Upper lobe of left lung (tissue), 4 donors: ENCODE measurements around the gene MBNL2.

ENCODE experiments used
- POLR2A ChIP-seq, 4 donors: fragments of 450-650 bp; IDR thresholded peaks; one replicate each; pipeline ENCODE4 v1.5.1; 2016 to 2017; ENCODE audit warnings: antibody characterized with exemption in 4 of 4, mild to moderate bottlenecking in 2 of 4
- TF ChIP-seq, protein P1 (sequence below), 6 experiments: fragments of 450-650 bp in 4 of 6; fragments of 200-600 bp in 2 of 6; sonication (generic) in 2 of 6; IDR thresholded peaks; one replicate each; pipeline ENCODE4 v1.5.1; 2016 to 2019; ENCODE audit warnings: antibody characterized with exemption in 6 of 6

DNA sequence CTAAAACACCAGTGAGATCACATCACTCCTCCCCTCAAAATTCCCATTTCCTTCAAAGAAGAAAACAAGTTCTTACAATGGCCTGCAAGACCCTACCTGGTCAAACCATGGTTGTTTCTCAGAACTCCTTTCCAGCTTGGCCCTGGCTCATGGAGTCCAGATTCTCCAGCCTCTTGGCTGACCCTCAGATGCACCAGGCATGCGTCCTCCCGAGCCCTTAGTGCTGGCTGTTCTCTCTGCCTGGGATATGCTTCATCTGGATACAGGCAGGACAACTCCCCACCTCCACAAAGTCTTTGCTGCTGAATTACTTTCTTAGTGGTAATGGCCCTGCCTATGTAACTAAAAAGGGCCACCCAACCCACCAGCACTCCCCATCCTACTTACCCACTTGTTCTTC lies 94.3 kb downstream of the MBNL2 start:
- TF ChIP-seq, protein P1, sequence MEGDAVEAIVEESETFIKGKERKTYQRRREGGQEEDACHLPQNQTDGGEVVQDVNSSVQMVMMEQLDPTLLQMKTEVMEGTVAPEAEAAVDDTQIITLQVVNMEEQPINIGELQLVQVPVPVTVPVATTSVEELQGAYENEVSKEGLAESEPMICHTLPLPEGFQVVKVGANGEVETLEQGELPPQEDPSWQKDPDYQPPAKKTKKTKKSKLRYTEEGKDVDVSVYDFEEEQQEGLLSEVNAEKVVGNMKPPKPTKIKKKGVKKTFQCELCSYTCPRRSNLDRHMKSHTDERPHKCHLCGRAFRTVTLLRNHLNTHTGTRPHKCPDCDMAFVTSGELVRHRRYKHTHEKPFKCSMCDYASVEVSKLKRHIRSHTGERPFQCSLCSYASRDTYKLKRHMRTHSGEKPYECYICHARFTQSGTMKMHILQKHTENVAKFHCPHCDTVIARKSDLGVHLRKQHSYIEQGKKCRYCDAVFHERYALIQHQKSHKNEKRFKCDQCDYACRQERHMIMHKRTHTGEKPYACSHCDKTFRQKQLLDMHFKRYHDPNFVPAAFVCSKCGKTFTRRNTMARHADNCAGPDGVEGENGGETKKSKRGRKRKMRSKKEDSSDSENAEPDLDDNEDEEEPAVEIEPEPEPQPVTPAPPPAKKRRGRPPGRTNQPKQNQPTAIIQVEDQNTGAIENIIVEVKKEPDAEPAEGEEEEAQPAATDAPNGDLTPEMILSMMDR (IDR thresholded peaks at IDR 0.05), result no peak
- no peak for TF ChIP-seq POLR2A (IDR thresholded peaks at IDR 0.05)
